ENCODE data around the gene INF2.
"Not testable (repeated sequence)": the region's sequence is repeated elsewhere in the genome, so short reads cannot be mapped to it uniquely, and the experiment has no call there.

Gene INF2

DNA sequence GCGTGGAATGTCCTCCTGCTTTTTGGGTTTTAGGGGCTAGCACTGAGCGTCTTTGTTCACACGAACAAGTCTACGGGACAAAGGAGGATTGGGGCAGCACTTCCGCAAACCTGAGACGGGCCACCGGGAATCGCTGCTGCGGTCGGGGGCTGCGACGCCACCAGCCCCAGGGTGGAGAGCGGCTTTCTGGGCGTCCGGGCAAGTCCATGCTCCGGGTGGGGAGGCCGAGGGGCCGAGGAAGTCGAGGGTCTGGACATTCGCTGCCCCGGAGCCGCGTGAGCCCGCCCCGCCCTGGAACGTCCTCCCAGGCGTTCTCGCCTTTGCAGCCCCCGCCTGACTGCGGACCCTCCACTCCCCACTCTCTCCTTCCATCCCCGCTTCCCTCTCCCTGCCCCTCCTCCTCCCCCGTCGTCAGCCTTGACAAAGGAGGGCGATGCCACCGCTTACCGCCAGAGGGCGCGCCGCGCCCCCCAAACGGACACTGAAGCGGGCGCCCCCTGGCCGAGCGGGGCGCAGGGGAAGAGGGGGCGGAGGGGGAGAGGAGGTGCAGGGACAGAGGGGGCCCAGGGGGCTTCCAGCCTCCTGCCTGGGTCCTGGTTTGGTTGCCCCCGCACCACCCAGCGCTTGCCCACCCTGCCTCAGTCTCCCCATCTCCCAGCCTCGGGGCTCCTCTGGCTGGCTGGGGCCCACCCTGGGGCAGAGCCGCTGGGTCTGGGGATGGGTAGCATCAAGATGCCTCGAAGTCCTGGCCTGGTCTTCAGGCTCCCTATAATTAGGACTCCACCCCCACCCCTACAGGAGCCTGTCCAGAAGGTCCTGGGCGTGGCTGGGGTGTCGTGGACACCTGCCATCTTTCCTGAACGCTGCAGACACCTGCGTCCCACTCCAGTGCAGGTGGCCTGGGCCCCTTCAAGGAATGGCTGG is 39.1 kb upstream of the INF2 start:
- H3K4me3 ChIP-seq (ENCODE audit: low read length): peak overlapping the region; percentile 65
- no peaks in the 10 kb centered on the region for H3K9me3 ChIP-seq (ENCODE audit: control insufficient read depth, insufficient read depth, low read length)
- DNase-seq (ENCODE audit: low read depth, low spot score): peak; percentile 64
- H3K27ac ChIP-seq (ENCODE audit: low read length): no peak overlapping the region
- no CpG with 5 or more reads among the region's 56 CpGs for WGBS (ENCODE audit: insufficient coverage, insufficient read length)
- H3K4me1 ChIP-seq (ENCODE audit: control insufficient read depth, insufficient read depth, low read length): no peaks in the 10 kb centered on the region; the same call in 1 of the 2 replicates
- H3K27me3 ChIP-seq (ENCODE audit: control insufficient read depth, insufficient read depth, low read length): no peaks in the 10 kb centered on the region
- no peaks in the 10 kb centered on the region; the same call in 1 of the 2 replicates for H3K36me3 ChIP-seq (ENCODE audit: control insufficient read depth, insufficient read depth, low read length)

DNA sequence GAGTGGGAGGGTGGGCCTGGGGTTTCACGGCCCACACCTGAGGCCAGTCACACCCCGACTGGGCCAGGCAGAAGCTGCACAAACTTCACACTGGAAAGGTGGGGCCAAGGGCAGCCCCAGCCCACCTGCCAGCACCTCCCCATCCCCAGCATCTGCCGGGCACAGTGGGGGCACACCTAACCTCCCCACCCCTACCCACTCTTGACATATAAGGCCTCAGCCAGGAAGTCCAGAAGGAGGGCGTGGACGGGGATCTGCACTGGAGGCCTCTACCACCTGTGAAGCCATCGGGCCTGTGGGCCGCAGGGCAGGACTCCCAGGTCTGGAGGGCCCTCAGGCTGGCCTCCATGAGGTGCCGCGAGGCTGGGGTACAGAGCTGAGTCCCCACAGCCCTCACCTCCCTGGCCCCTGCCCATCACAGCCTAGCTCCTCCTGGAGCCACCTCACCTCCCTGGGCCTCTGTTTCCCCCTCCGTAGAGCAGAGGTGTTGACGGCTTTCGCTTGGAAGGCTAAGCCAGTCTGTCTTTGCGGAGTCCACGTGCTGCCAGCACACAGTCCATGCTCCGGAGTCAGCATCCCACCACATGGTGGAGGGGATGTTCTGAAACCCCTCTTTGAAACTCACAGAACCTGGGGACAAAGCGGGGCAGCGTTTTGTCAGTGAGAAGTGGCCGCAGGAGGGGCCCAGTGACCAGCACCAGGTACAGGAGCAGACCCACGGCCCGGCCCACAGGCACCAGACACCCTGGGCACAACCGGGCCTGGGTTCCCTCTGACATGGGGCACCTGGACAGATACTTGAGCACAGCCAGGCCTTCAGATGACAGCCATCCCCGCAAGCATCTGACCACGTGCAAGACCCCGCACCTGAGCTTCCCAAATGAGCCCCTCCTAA is 38.2 kb upstream of the INF2 start:
- no peak overlapping the region for H3K4me3 ChIP-seq (ENCODE audit: low read length)
- no peaks in the 10 kb centered on the region for H3K27me3 ChIP-seq (ENCODE audit: control insufficient read depth, insufficient read depth, low read length)
- no CpG with 5 or more reads among the region's 24 CpGs for WGBS (ENCODE audit: insufficient coverage, insufficient read length)
- H3K4me1 ChIP-seq (ENCODE audit: control insufficient read depth, insufficient read depth, low read length): no peaks in the 10 kb centered on the region; the same call in 1 of the 2 replicates
- H3K9me3 ChIP-seq (ENCODE audit: control insufficient read depth, insufficient read depth, low read length): no peaks in the 10 kb centered on the region
- H3K36me3 ChIP-seq (ENCODE audit: control insufficient read depth, insufficient read depth, low read length): no peaks in the 10 kb centered on the region; the same call in 1 of the 2 replicates
- no peak for DNase-seq (ENCODE audit: low read depth, low spot score)
- H3K27ac ChIP-seq (ENCODE audit: low read length): no peak overlapping the region

DNA sequence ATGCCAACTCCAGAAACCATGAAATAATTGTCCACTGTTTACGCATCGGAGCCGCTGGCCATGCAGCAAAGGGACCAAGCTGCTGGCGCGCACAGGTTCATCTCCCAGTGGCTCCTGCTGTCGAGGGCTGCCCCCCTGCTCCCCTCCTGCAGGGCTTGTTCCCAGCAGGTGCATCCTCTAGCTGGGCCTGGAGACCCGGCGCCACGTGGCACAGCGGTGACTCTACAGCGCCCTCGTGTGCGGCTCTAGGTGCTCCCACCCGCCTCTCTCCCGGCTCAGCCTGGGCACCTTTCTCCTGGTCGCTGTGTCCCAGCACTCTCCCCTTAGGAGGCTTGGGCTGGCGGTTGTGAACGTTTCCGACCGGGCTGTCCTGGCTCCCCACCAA is 37.5 kb upstream of the INF2 start:
- Histone ChIP-seq H3K9me3 (ENCODE audit: control insufficient read depth, insufficient read depth, low read length) (no peaks in the 10 kb centered on the region), H3K4me3 (ENCODE audit: low read length) (no peak overlapping the region), H3K36me3 (ENCODE audit: control insufficient read depth, insufficient read depth, low read length) (no peaks in the 10 kb centered on the region; the same call in 1 of the 2 replicates), H3K27ac (ENCODE audit: low read length) (no peak overlapping the region), H3K4me1 (ENCODE audit: control insufficient read depth, insufficient read depth, low read length) (no peaks in the 10 kb centered on the region; the same call in 1 of the 2 replicates), H3K27me3 (ENCODE audit: control insufficient read depth, insufficient read depth, low read length) (no peaks in the 10 kb centered on the region)
- no peak for DNase-seq (ENCODE audit: low read depth, low spot score)
- WGBS (ENCODE audit: insufficient coverage, insufficient read length): no CpG with 5 or more reads among the region's 20 CpGs

DNA sequence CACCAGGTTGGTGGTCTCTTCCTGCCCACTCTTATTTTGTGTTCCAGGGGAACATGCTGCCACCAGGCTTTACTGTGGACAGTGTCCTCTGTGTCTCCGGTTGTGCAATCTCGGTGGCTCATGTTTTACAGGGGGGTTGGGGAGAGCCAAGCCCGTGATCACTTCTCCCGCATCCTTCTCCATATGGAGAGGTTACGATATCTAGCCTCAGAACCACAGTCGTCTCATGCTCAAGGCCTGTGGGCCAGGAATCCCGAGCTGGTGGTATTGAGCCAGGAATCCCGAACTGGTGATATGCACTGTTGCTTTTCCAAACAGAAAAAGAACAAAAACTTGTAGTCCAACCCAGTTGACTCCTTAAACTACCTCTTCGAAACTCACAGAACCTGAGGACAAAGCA is 37.0 kb upstream of the INF2 start:
- no peak overlapping the region for H3K27ac ChIP-seq (ENCODE audit: low read length)
- no peaks in the 10 kb centered on the region; the same call in 1 of the 2 replicates for H3K36me3 ChIP-seq (ENCODE audit: control insufficient read depth, insufficient read depth, low read length)
- DNase-seq (ENCODE audit: low read depth, low spot score): no peak
- H3K27me3 ChIP-seq (ENCODE audit: control insufficient read depth, insufficient read depth, low read length): no peaks in the 10 kb centered on the region
- H3K4me3 ChIP-seq (ENCODE audit: low read length): no peak overlapping the region
- no peaks in the 10 kb centered on the region; the same call in 1 of the 2 replicates for H3K4me1 ChIP-seq (ENCODE audit: control insufficient read depth, insufficient read depth, low read length)
- no peaks in the 10 kb centered on the region for H3K9me3 ChIP-seq (ENCODE audit: control insufficient read depth, insufficient read depth, low read length)
- no CpG with 5 or more reads among the region's 9 CpGs for WGBS (ENCODE audit: insufficient coverage, insufficient read length)

DNA sequence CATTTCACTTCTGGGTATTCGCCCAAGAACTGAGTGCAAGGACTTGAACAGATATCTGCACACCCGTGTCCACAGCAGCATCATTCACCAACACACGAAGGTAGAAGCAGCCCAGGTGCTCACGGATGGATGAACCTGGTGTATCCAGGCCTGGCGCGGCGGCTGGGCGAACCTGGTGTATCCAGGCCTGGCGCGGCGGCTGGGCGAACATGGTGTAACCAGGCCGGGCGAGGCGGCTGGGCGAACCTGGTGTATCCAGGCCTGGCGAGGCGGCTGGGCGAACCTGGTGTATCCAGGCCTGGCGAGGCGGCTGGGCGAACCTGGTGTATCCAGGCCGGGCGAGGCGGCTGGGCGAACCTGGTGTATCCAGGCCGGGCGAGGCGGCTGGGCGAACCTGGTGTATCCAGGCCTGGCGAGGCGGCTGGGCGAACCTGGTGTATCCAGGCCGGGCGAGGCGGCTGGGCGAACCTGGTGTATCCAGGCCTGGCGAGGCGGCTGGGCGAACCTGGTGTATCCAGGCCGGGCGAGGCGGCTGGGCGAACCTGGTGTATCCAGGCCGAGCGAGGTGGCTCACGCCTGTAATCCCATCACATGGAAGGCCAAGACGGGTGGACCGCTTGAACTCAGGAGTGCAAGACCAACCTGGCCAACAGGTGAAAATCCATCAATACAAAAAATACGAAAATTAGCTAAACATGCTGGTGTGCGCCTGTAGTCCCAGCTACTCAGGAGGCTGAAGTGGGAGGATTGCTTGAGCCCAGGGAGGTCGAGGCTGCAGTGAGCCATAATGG is 36.1 kb upstream of the INF2 start:
- H3K27me3 ChIP-seq (ENCODE audit: control insufficient read depth, insufficient read depth, low read length); H3K27ac ChIP-seq (ENCODE audit: low read length); H3K9me3 ChIP-seq (ENCODE audit: control insufficient read depth, insufficient read depth, low read length); DNase-seq (ENCODE audit: low read depth, low spot score); H3K36me3 ChIP-seq (ENCODE audit: control insufficient read depth, insufficient read depth, low read length); H3K4me3 ChIP-seq (ENCODE audit: low read length); H3K4me1 ChIP-seq (ENCODE audit: control insufficient read depth, insufficient read depth, low read length): not testable (repeated sequence)
- no CpG with 5 or more reads among the region's 52 CpGs for WGBS (ENCODE audit: insufficient coverage, insufficient read length)

DNA sequence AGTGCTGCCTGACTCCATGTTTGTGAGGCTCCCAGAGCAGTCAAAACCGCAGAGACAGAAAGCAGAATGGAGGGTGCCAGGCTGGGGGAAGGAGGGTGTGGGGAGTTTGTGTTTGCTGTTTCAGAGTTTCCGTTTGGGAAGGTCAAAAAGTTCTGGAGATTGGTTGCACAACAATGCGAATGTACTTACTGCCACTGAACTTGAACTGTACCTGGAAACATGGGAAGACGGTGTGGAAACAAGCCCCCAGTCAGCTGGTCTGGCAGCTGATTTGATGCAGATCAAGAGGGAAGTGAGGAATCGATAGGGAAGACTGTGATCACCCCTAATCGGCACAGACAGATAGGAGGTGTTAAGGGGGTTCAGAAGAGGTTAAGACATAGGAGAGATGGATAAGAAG is 35.3 kb upstream of the INF2 start:
- Histone ChIP-seq H3K4me1 (ENCODE audit: control insufficient read depth, insufficient read depth, low read length) (no peaks in the 10 kb centered on the region; the same call in 1 of the 2 replicates), H3K27ac (ENCODE audit: low read length) (no peak overlapping the region), H3K4me3 (ENCODE audit: low read length) (no peak overlapping the region), H3K36me3 (ENCODE audit: control insufficient read depth, insufficient read depth, low read length) (no peaks in the 10 kb centered on the region; the same call in 1 of the 2 replicates), H3K9me3 (ENCODE audit: control insufficient read depth, insufficient read depth, low read length) (no peaks in the 10 kb centered on the region), H3K27me3 (ENCODE audit: control insufficient read depth, insufficient read depth, low read length) (no peaks in the 10 kb centered on the region)
- WGBS (ENCODE audit: insufficient coverage, insufficient read length): no CpG with 5 or more reads among the region's 6 CpGs
- no peak for DNase-seq (ENCODE audit: low read depth, low spot score)

DNA sequence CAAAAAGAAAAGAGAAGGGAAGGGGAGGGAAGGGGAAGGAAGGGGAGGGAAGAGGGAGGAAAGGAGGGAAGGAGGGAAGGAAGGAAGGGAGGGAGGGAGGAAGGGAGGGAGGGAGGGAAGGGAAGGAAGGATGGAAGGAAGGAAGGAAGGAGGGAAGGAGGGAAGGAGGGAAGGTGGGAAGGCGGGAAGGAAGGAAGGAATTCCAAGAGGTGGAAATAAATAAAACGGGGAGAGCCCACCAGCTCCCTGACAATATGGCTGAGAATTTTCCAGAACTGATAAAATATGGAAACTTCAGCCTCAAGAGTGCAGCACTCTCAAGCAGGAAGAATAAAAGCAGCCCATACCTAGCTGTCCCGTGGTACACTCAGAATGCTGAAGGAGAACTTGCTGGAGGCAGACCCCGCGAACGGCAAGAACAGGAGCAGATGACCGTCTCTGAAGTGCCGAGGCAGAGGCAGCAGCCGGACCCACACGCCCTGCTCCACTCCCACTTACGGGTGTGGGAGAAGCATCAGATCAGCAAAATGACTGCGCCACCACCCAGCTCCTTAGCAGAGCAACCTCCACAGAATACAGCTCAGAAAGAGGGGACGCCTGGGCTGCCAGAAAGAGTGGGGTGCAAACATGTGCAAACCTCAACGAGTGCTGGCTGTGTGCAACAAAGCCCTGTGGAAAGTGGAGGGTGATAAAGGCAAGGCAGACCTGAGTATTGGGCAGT is 34.1 kb upstream of the INF2 start:
- Histone ChIP-seq H3K9me3 (ENCODE audit: control insufficient read depth, insufficient read depth, low read length) (no peaks in the 10 kb centered on the region), H3K36me3 (ENCODE audit: control insufficient read depth, insufficient read depth, low read length) (no peaks in the 10 kb centered on the region; the same call in 1 of the 2 replicates), H3K4me1 (ENCODE audit: control insufficient read depth, insufficient read depth, low read length) (no peaks in the 10 kb centered on the region; the same call in 1 of the 2 replicates), H3K27me3 (ENCODE audit: control insufficient read depth, insufficient read depth, low read length) (no peaks in the 10 kb centered on the region), H3K27ac (ENCODE audit: low read length) (no peak overlapping the region), H3K4me3 (ENCODE audit: low read length) (no peak overlapping the region)
- WGBS (ENCODE audit: insufficient coverage, insufficient read length): no CpG with 5 or more reads among the region's 14 CpGs
- no peak for DNase-seq (ENCODE audit: low read depth, low spot score)

DNA sequence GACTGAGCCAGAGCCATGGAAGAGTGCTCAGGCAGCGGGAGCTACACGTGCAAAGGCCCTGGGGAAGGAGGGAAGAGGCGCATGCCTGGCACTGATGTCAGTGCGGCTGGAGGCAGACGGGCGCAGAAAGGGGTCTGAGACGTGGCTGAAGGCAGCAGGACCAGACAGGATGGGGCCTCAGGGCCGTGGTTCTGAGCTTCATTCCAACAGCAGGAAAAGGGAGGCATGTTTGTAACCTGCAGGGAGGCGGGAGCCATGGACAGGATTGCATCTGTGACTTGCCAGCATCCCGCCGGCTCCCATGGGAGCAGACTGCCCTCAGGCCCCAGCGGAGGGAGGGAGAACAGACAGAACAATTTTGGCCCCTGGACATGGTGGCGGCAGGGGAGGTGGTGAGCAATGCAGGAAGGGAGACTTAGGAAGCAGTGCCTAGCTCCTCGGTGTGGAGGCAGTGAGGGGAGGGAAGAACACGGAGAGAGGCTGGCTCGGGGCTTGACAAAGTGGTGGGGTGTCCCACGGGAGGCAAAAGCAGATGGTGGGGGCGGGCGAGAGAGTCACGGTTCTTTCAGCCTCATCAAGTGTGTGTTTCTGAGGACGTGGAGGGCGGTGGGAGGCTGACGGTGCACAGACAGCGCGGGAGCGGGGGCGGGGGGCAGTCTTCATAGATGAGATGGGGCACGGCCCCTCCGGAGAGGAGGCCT is 33.3 kb upstream of the INF2 start:
- Histone ChIP-seq H3K9me3 (ENCODE audit: control insufficient read depth, insufficient read depth, low read length) (no peaks in the 10 kb centered on the region), H3K27ac (ENCODE audit: low read length) (no peak overlapping the region), H3K4me1 (ENCODE audit: control insufficient read depth, insufficient read depth, low read length) (no peaks in the 10 kb centered on the region), H3K36me3 (ENCODE audit: control insufficient read depth, insufficient read depth, low read length) (no peaks in the 10 kb centered on the region), H3K27me3 (ENCODE audit: control insufficient read depth, insufficient read depth, low read length) (no peaks in the 10 kb centered on the region), H3K4me3 (ENCODE audit: low read length) (no peak overlapping the region)
- WGBS (ENCODE audit: insufficient coverage, insufficient read length): no CpG with 5 or more reads among the region's 29 CpGs
- DNase-seq (ENCODE audit: low read depth, low spot score): no peak

DNA sequence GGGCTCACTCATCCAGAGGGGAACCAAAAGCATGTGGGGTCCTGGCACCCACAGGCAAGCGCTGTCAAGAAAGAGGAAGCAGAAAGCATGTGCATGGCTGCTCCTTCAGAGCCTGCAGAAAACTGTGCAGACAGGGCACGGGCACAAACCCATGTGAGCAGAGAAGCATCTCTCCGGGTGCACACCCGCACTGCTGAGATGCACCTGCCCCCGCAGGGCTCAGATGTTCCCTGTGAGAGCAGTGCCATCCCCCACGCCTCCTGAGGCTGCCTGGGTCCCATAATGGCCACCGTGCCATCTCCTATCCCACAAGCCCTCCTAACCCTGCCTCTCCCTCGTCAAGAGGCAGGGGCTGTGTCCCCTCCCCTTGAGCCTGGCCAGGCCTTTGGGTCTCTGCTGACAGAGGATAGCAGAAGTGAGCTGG is 32.3 kb upstream of the INF2 start:
- Histone ChIP-seq H3K36me3 (ENCODE audit: control insufficient read depth, insufficient read depth, low read length) (no peaks in the 10 kb centered on the region), H3K27ac (ENCODE audit: low read length) (no peak overlapping the region), H3K27me3 (ENCODE audit: control insufficient read depth, insufficient read depth, low read length) (no peaks in the 10 kb centered on the region), H3K4me3 (ENCODE audit: low read length) (no peak overlapping the region), H3K9me3 (ENCODE audit: control insufficient read depth, insufficient read depth, low read length) (no peaks in the 10 kb centered on the region), H3K4me1 (ENCODE audit: control insufficient read depth, insufficient read depth, low read length) (no peaks in the 10 kb centered on the region)
- no peak for DNase-seq (ENCODE audit: low read depth, low spot score)
- no CpG with 5 or more reads among the region's 8 CpGs for WGBS (ENCODE audit: insufficient coverage, insufficient read length)
